DMS53 (cell line): Measurements from ENCODE around the gene CACUL1.
"Not testable (repeated sequence)": the region's sequence is repeated elsewhere in the genome, so short reads cannot be mapped to it uniquely, and the experiment has no call there.

Source experiments
- DNase-seq: peaks from one replicate; lab custom pipeline; 2025; lab: John Stamatoyannopoulos, UW

The CACUL1 gene

GRCh38 chr10:118687472-118687871 lies 67.3 kb downstream of the CACUL1 start:
- DNase-seq = no peak

- DNase-seq = no peak
Observed at GRCh38 chr10:118682533-118682932, 72.2 kb downstream of the CACUL1 start.

- DNase-seq = no peak
Observed at GRCh38 chr10:118680197-118680596, 74.6 kb downstream of the CACUL1 start.

DNA sequence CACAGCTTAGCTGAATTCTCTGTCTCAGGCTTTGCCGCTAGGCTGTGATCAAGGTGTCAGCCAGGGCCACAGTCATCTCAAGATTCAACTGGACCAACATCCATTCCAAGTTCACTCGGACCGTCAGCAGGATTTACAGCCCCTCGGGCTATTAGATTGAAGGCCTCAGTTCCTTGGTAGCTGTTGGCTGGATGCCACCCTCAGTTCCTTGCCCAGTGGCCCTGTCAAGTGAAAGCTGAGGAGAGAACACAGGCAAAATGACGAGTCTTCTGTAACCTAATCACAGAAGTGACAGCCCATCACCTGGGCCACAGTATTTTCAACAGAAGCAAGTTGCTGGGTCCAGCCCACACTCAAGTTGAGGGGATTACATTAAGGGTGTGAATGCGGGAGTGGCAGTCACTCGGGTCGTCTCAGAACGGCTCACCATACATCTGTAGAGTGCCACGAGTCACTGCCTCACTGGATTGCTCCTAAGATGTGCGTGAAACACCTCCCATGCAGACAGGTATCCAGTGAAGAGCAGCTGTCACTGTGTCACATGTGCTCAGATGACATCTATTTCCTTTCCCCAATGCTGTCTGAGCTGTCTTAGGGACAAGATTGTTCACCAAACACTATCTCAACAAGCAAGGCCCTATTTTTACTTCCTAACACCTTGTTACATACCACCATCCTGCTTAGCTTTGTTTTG lies 80.4 kb downstream of the CACUL1 start:
- DNase-seq = no peak

DNA sequence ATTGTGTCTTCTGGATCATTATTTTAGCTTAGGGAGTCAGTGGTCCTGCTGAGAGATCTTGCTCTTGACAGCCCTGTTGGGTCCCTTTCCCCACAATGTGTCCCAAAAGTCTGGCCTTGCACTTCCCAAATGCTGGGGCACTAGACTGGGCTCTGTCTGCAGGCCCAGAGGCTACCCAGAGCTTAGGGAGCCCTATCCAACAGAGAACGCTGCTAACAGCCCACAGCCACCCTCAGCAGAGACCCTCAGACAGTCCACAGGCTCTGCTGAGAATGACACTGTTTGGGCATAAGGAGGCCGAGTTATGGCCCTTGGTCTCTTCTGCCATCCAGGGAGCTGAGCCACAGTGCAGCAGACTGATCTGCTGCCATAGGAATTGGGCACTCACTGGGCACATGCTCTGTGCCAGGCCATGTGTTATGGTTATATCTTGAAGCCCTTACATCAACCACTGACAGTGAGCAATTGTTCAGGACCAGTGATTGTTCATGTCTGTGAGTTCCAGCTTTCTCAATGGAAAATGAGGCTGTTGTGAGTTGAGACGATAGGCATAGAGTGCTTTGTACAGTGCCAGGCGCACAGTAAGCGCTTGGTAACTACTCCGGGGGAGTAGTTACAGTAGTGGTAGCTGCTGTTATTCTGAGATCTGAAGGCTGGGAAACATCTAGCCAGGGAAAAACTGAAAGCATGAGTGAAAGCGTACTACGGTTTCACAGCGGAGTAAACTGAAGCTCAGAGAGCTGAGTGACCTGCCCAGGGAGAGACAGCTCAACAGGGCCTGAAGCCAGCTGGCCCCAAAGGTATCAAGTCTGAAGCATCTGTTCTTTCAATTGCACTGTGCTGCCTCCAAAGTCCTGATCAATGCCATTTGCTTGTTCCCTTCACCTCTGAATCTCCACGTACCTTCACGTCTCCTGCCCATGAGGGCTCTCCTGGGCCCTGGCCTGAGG lies 81.7 kb downstream of the CACUL1 start:
- no peak for DNase-seq

DNA sequence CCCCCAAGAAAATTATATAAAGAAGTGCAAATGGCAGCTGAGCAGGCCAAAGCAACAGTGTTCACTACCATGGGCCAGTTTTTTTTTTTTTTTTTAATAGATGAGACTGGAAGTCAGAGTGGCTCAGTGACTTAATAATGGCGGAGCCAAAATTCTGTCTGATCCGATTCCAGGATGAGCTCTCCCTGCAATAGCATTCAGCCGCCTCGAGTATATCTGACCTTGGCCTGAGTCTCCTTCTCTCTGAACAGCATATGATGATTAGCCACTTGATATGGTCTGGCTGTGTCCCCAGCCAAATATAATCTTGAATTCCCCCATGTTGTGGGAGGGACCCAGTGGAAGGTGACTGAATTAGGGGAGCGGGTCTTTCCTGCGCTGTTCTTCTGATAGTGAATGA lies 82.6 kb downstream of the CACUL1 start:
- no peak for DNase-seq

DNA sequence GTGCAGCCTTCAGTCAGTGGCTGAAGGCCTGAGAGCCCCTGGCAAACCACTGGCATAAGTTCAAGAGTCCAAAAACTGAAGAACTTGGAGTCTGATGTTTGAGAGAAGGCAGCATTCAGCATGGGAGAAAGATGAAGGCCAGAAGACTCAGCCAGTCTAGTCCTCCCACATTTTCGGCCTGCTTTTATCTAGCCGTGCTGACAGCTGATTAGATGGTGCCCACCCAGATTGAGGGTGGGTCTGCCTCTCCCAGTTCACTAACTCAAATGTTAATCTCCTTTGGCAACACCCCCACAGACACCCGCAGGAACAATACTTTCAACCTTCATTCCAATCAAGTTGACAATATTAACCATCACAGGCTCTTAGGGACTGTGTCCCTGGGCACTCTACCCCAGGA lies 83.5 kb downstream of the CACUL1 start:
- not testable (repeated sequence) for DNase-seq

DNA sequence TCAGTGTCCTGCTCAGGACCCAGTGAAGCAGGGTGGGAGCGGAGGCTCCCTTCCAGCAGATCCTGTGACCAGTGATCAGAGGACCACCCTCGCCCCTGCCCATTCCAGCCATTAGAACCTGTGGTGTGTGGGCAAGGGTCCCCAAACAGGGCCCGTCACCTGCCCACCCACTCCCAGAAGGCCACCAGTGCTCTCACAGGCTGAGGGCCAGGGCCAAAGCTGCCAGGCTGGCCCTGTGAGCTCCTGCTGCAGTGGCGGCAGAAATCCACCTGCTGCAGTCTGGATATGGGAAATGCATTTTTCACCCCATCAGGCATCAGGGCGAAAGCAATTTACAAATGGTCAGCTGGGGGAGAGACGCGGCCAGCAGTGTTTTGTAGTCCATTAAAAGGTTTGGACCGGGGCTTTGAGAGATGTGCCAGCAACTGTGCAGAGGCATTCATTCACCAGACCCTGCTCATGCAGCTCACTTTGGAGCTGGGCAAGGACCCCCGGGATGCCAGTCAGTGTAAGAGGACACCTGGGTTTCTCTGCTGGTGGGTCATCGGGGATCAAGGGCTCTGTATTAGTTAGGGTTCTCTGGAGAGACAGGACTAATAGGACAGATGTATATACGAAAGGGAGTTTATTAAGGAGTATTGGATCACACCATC lies 84.2 kb downstream of the CACUL1 start:
- no peak for DNase-seq

GRCh38 chr10:118669835-118670234 lies 84.9 kb downstream of the CACUL1 start:
- no peak for DNase-seq

DNA sequence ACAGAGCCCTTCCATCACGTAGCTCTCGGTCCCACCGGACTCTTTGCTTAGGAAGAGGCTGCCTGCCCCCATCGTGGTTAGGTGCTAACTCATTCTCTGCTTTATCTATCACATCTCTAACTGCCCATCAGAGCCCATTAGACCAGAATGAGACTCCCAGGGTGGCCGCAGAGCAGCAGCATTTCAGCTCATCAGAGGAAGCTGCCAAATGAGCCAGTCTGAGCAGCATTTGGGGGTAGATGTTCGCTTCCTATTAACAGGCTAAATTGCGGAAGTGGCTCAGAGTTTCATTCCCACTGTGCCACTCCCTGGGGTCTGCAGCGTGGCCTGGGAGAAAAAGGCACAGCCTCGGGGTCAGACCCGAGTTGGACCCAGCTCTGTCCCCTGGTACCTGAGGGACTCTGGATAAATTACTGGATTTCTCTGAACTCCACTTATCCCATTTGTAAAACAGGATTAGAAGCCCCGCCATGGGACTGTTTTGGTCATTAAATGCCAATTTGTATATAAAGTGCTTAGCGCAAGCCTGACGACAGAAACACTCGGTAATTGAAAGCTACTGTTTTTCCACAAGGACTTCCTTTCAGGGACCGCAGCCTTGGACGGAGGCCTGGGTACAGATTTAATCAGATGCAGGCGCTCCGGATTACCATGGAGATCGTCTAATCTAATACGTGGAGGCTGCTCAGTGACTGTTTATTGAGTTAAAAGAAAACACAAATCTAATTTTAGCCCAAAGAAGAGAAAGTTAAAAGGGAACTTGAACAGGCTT lies 85.6 kb downstream of the CACUL1 start:
- no peak for DNase-seq

DNA sequence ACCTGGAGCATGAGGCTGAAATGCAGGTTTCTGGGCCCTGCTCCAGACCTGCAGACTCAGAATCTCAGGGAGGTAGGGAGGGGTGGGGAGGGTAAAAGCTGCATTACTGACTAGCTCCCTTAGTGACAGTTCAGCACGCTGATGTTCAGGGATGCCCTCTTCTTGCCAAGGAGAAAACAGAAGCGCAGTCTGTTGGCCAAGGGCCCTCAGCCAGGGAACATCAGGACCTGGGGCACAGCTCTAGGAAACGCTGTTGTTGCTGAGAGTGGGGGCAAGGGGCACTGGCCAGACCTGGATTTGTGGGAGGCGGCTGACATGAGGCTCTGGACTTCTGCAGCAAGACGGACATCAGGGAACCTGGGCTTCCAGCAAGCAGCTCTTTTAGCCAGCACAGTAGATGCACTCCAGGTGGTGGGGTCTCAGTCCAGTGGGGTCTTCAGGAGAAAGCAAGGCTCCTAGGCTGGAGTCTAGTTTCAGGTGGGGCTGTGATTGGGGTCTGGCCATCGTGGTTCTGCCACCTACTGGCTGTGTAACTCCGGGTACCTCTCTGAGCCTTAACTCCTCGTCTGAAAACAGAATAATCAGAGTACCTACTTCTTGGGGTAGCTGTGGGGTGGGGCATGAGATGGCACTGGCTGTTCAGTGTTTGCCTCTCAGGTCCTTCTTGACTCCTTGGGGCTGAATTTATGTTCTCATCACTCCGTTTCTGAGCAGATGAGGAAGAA lies 86.4 kb downstream of the CACUL1 start:
- no peak for DNase-seq

GRCh38 chr10:118667732-118668131 lies 87.0 kb downstream of the CACUL1 start:
- no peak for DNase-seq

DNA sequence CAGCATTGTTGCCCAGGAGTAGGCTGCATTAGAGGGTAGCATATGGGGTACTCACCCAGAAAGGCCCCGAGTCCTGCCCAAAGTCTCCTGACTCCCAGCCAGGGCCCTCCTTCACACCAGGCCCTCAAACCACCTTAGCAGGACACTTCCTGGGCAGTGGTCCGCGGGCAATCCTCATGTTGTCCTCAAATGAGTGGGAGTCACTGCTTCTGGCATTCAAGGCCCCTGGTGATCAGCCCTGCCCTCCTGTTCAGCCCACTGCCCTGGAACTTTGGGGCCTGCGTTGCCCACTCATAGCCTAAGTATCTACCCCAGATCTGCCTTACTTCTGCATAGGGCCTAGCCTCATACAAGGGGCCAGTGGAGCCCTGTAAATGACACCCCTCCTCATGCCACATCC lies 88.4 kb downstream of the CACUL1 start:
- DNase-seq = no peak

DNA sequence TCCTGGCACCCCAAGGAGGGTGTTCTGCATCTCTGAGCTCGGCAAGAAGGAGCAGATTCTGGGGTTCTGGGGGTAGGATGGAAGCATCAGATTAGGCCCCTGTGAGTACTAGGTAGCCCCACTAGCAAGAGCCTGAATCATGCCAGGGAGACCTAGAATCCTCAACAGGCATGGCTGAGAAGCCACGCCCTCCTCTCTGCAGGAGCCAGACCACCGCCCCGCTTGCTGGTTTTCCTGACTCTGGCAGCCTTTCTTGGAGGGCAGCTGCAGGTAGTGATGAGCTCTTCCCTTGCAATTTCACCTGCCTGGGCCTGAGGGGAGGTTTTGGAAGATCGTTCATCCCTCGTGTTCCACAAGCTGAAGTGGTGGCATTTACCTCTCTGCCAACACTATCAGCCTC lies 90.4 kb downstream of the CACUL1 start:
- DNase-seq = no peak

DNA sequence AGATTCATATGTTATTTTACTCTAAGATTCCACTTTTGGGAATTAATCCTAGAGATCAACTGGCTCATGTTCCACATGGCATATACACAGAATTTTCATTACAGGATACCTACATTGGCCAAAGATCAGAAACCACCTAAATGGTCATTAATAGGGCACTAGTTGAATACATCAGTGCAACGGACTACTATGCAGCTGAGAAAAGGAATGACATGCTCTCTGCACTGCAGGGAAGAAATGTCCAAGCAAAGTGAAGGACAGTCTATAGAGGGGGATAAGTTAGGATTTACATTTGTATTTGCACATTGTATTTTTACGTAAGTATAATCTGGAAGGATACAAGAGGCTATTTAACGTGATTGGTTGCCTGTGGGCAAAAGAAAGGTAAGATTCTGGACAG lies 91.6 kb downstream of the CACUL1 start:
- no peak for DNase-seq

- DNase-seq = peak; percentile 47
Observed at GRCh38 chr10:118662228-118663035, 92.3 kb downstream of the CACUL1 start.

DNA sequence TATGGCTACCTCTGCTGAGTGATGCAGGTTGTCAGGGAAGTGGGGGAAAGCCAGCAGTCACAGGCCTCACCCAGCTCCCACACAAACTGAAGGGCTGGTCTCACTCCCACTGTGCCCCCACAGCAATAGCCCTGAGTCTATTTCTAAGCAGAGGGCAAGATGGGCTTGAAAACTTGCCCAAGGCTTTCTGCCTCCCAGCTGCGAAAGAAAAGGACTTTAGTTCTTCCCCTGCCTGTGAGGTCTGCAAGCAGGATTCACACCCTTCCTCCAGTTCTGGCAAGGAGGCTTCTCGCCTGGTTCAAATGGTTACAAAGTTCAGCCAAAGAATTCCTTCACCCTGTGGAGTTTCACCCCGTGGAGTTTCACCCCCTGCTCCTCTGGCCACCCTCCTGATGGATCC lies 96.0 kb downstream of the CACUL1 start:
- no peak for DNase-seq

GRCh38 chr10:118658168-118658567 lies 96.6 kb downstream of the CACUL1 start:
- not testable (repeated sequence) for DNase-seq

DNA sequence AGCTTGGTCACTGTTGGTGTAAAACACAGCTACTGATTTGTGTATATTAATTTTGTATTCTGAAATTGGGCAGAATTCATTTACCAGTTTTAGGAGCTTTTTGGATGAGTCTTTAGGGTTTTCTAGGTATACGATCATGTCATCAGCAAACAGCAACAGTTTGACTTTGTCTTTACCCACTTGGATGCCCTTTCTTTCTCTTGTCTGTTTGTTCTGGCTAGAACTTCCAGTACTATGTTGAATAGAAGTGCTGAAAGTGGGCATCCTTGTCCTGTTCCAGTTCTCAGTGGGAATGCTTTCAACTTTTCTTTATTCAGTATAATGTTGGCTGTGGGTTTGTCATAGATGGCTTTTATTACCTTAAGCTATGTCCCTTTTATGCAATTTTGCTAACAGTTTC lies 109.5 kb downstream of the CACUL1 start:
- not testable (repeated sequence) for DNase-seq

DNA sequence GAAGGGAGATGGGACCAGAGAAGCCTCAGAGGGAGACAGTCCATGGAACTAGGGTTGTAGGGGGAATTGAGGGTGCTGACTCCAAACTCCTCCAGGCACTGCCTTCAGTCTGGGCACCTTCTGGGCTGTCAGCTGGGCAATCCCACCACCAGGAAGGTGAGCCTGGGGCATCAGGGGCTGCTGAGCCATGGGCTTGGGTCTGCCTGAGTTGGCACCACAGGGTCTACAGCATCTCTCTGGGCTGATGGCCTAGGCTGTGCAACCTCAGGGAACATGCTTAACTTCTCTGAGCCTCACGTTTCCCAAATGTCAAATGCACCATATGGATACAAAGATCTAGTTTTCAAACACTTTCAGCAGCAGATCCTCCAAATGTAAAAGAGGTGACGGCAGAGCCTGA lies 112.5 kb downstream of the CACUL1 start:
- no peak for DNase-seq
